PFSK-1 (cell line): ENCODE measurements around the gene ZNF214.

Experiments
- FOXP2 ChIP-seq: optimal IDR thresholded peaks from 2 replicates; pipeline ENCODE3; 2011; ENCODE audit warnings: borderline replicate concordance, control low read depth, inconsistent platforms; ENCODE audit not compliant: insufficient read depth; ENCODE audit errors: extremely low read length, extremely low read depth
- POLR2AphosphoS5 ChIP-seq: IDR thresholded peaks from 2 replicates; pipeline ENCODE4 v1.6.1; 2012; ENCODE audit warnings: low read depth, mild to moderate bottlenecking, control low read depth, low read length, moderate library complexity
- SIN3A ChIP-seq: IDR thresholded peaks from 2 replicates; pipeline ENCODE4 v1.6.1; 2012; ENCODE audit warnings: mild to moderate bottlenecking, low read length, moderate library complexity, borderline replicate concordance; ENCODE audit not compliant: insufficient read depth
- TAF1 ChIP-seq: IDR thresholded peaks from 2 replicates; pipeline ENCODE4 v1.6.1; 2012; ENCODE audit warnings: low read length, control low read depth, borderline replicate concordance; ENCODE audit not compliant: insufficient read depth
- TF ChIP-seq, protein P1 (sequence below), 2 experiments: IDR thresholded peaks; 2 replicates each; pipeline versions ENCODE4 v1.6.1 to v1.8.0; 2011 to 2012; ENCODE audit warnings: low read depth in 2 of 2, low read length in 2 of 2, control low read depth in 1 of 2, inconsistent platforms in 1 of 2, mild to moderate bottlenecking in 1 of 2, moderate library complexity in 1 of 2; ENCODE audit not compliant: insufficient read depth in 1 of 2

Gene ZNF214

DNA sequence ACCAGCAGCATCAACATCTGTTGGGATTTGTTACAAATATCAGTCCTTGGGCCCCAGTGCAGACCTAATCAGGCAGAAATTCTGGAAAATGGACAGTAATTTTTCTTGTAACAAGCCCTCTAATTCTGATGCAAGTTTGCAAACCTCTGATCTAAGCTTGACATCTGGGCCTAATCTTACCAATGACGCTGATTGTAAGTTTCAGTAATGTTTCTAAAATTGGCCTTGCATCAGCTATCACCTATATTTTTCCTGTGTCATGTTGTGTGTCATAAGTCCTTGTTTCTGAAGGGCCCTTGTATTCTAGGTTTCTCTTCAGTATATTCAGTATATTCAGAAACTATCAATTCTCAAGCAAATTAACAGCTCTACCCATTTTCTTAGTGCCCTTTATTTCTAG is 57.5 kb downstream of the ZNF214 start:
- TF ChIP-seq FOXP2: no peak
- TF ChIP-seq POLR2AphosphoS5: no peak
- no peak for TF ChIP-seq SIN3A
- TF ChIP-seq TAF1: no peak
- TF ChIP-seq, protein P1, sequence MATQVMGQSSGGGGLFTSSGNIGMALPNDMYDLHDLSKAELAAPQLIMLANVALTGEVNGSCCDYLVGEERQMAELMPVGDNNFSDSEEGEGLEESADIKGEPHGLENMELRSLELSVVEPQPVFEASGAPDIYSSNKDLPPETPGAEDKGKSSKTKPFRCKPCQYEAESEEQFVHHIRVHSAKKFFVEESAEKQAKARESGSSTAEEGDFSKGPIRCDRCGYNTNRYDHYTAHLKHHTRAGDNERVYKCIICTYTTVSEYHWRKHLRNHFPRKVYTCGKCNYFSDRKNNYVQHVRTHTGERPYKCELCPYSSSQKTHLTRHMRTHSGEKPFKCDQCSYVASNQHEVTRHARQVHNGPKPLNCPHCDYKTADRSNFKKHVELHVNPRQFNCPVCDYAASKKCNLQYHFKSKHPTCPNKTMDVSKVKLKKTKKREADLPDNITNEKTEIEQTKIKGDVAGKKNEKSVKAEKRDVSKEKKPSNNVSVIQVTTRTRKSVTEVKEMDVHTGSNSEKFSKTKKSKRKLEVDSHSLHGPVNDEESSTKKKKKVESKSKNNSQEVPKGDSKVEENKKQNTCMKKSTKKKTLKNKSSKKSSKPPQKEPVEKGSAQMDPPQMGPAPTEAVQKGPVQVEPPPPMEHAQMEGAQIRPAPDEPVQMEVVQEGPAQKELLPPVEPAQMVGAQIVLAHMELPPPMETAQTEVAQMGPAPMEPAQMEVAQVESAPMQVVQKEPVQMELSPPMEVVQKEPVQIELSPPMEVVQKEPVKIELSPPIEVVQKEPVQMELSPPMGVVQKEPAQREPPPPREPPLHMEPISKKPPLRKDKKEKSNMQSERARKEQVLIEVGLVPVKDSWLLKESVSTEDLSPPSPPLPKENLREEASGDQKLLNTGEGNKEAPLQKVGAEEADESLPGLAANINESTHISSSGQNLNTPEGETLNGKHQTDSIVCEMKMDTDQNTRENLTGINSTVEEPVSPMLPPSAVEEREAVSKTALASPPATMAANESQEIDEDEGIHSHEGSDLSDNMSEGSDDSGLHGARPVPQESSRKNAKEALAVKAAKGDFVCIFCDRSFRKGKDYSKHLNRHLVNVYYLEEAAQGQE (IDR thresholded peaks at IDR 0.05; ENCODE audit: insufficient read depth in 1 of 2, low read depth in 2 of 2, low read length in 2 of 2): no peak

DNA sequence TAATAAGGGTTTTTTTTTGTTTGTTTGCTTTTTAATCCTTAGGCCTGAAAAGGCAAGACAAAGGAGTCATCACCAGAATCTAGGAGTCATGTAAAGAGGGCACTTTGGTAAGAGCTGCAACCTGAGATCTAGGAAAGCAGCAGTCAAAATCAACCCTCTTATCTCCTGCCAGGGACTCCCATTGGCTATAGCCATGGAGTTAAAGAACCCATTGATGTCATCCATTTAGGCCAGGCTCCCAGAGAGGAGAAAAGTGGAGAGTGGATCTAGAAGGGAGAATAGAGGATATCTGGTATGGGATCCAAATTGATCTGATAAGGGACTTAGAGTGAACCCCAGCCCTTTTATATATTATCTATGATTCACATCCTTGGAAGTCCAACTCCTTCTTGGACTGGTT is 58.0 kb downstream of the ZNF214 start:
- TF ChIP-seq, protein P1 (IDR thresholded peaks at IDR 0.05; ENCODE audit: insufficient read depth in 1 of 2, low read depth in 2 of 2, low read length in 2 of 2): no peak
- no peak for TF ChIP-seq FOXP2
- TF ChIP-seq POLR2AphosphoS5: no peak
- TF ChIP-seq TAF1: no peak
- TF ChIP-seq SIN3A: no peak
